Measurements from ENCODE around the gene MAP2.

GRCh38 chr2:209602259-209602658 is 178.4 kb downstream of the MAP2 start:
- no peak for TF ChIP-seq EZH2 (IDR thresholded peaks at IDR 0.05; ENCODE audit: borderline replicate concordance, low read length)
- TF ChIP-seq, protein P1, sequence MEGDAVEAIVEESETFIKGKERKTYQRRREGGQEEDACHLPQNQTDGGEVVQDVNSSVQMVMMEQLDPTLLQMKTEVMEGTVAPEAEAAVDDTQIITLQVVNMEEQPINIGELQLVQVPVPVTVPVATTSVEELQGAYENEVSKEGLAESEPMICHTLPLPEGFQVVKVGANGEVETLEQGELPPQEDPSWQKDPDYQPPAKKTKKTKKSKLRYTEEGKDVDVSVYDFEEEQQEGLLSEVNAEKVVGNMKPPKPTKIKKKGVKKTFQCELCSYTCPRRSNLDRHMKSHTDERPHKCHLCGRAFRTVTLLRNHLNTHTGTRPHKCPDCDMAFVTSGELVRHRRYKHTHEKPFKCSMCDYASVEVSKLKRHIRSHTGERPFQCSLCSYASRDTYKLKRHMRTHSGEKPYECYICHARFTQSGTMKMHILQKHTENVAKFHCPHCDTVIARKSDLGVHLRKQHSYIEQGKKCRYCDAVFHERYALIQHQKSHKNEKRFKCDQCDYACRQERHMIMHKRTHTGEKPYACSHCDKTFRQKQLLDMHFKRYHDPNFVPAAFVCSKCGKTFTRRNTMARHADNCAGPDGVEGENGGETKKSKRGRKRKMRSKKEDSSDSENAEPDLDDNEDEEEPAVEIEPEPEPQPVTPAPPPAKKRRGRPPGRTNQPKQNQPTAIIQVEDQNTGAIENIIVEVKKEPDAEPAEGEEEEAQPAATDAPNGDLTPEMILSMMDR (conservative IDR thresholded peaks at IDR 0.05 in 1 of 2, IDR thresholded peaks at IDR 0.05 in 1 of 2; ENCODE audit: extremely low read depth in 1 of 2, insufficient read depth in 1 of 2, low read depth in 1 of 2, low read length in 2 of 2): no peak
